ENCODE results near the gene IRAG1. TPM values are rescaled to one million over a fixed set of nuclear protein-coding genes. Genes with fewer than 3 reads are reported as not detected.

Gene IRAG1, protein sequence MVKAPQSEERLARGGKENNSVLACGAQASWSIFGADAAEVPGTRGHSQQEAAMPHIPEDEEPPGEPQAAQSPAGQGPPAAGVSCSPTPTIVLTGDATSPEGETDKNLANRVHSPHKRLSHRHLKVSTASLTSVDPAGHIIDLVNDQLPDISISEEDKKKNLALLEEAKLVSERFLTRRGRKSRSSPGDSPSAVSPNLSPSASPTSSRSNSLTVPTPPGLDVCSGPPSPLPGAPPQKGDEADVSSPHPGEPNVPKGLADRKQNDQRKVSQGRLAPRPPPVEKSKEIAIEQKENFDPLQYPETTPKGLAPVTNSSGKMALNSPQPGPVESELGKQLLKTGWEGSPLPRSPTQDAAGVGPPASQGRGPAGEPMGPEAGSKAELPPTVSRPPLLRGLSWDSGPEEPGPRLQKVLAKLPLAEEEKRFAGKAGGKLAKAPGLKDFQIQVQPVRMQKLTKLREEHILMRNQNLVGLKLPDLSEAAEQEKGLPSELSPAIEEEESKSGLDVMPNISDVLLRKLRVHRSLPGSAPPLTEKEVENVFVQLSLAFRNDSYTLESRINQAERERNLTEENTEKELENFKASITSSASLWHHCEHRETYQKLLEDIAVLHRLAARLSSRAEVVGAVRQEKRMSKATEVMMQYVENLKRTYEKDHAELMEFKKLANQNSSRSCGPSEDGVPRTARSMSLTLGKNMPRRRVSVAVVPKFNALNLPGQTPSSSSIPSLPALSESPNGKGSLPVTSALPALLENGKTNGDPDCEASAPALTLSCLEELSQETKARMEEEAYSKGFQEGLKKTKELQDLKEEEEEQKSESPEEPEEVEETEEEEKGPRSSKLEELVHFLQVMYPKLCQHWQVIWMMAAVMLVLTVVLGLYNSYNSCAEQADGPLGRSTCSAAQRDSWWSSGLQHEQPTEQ
- total RNA-seq: 10 to 100 TPM in 2 of 4 donors, 1 to 10 TPM in 2; 3.5 to 48.4 (median 9.9) TPM

DNA sequence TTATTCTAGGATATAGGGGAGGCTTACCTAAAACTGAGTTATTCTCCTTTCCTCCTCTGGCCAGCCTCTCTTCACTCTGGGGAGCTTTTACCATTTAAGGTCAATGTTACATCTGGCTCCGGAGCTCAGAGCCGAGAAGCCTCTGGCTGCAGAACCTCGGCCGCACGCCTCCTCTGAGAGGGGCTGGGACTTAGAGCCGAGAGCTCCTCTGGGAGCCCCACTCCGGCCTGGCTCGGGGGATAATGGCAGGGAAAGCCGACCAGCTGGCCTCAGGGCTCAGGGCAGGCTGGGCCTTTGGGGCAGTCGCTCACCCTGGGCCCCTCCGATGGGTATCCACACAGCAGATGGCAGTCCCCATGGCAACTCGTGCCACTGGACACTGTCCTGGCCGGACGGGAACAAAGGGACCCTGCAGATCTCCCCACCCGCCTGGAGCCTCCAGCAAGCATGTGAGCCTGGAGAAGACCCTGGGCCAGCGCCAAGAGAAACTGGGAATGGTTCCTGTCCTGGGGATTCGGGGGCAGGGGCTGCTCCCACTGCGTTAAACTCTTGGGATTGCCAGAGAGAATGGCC, at the start of gene IRAG1:
TSS of gene IRAG1 (minus strand) at position 247 of the 573 bp plus-strand sequence. CDS start at position 94, 153 bp downstream.
- peak within 1 kb of the TSS; percentile 76 to 90 (median 84) for H3K27ac ChIP-seq
- no peaks in the 10 kb centered on the region for H3K36me3 ChIP-seq
- intact Hi-C loops (cut with DNase I): no loop called here
- H3K27me3 ChIP-seq: no peaks in the 10 kb centered on the region
- DNase-seq: no peak
- peaks cover 0 to 34% (median 0%) of the 10 kb centered on the region in 3 donors for H3K4me1 ChIP-seq
- no peaks in the 10 kb centered on the region for H3K9me3 ChIP-seq
- WGBS, 2 donors: 47 to 79% methylated on average over 2 to 4 of the region's 18 CpGs
- peak within 1 kb of the TSS; percentile 23 to 61 (median 43) for H3K4me3 ChIP-seq
- TF ChIP-seq CTCF (IDR thresholded peaks at IDR 0.05) (no peak), POLR2A (IDR thresholded peaks at IDR 0.05) (peak in 2 of 4 donors; percentile 41 to 59)

DNA sequence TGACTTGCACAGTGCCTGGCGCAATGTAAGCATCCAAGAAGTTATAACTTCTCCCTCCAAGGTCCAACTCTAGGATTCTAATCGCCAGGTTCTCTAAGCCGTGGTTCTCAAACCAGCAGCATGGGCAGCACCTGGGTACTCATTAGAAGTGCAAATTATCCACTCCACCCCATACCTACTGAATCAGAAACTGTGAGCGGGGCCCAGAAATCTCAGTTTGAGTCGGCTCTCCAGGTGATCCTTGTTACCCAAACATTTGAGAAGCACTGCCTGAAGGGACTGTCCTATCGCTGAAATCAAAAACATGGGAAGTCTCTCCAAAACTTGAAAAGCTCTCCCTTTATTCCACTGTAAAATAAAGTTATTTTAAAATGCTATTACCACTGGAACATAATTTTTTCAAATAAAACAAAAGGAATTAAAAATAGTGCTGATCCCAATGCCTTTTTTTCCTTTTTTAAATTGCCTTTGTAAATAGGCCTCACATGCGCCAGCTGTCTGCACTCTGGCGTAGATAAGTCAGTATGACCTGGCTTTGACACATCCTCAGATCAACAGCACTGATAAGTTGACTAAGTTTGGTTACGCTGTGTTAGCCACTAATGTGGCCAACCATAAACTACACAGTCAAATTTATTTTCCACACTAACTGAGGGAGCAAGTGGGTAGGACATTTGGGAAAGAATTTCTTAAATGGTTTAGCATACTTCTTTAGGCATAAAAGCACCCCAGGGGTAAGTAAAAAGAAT, 49.1 kb upstream of the IRAG1 start:
- WGBS, 2 donors: 74 to 84% methylated on average over 9 of the region's 9 CpGs
- no peak overlapping the region for H3K4me3 ChIP-seq
- H3K9me3 ChIP-seq: no peaks in the 10 kb centered on the region
- no peak overlapping the region for H3K27ac ChIP-seq
- H3K4me1 ChIP-seq: no peaks in the 10 kb centered on the region
- intact Hi-C loops (cut with DNase I): no loop called here
- DNase-seq: no peak
- no peaks in the 10 kb centered on the region for H3K27me3 ChIP-seq
- TF ChIP-seq CTCF (IDR thresholded peaks at IDR 0.05): no peak
- no peak for TF ChIP-seq POLR2A (IDR thresholded peaks at IDR 0.05)
- H3K36me3 ChIP-seq: no peaks in the 10 kb centered on the region

GRCh38 chr11:10735481-10736475, 42.2 kb upstream of the IRAG1 start:
- peak; percentile 79 for DNase-seq
- H3K27me3 ChIP-seq: no peaks in the 10 kb centered on the region
- peak overlapping the region; percentile 70 to 84 (median 80) for H3K27ac ChIP-seq
- peaks cover 0 to 3% (median 0%) of the 10 kb centered on the region in 3 donors for H3K9me3 ChIP-seq
- peaks cover 2 to 32% (median 14%) of the 10 kb centered on the region in 3 donors for H3K4me1 ChIP-seq
- H3K4me3 ChIP-seq: peak overlapping the region; percentile 2 to 43 (median 28)
- H3K36me3 ChIP-seq: no peaks in the 10 kb centered on the region
- TF ChIP-seq POLR2A (IDR thresholded peaks at IDR 0.05) (no peak), CTCF (IDR thresholded peaks at IDR 0.05) (peak; percentile 95 to 100 (median 99))
- intact Hi-C loops (cut with DNase I): loop anchor here (5.0 kb wide), 1 partner anchor 328 kb away; no protein-coding TSS in a partner anchor
- 5 to 9% methylated on average over 11 to 21 of the region's 21 CpGs for WGBS, 2 donors

DNA sequence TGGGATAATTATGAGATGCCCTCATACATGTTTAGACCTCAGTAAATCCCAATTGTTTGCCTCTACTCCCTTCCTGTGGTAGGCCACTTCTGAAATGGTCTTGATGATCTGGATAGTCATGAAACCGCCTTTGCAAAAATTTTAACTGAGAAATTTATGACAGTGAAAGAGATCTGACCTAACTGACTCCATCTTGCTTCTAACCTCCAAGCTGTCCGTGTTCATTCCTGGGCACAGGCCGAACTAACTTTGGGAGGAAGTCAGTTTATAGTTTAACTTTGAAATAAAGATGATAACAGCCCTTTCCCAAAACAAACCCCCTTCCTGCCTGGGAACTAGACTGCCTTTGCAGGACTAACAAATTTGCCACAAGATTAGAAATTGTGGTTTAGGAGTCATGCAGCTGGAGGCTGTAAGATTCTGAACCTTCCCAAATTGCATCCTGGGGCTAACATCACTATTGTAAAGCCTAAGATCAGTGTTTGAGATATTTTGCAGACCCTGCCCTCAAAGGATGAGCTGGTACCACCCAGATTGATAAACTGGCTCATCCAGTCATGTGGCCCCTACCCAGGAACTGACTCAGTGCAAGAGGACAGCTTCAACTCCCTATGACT, 37.6 kb upstream of the IRAG1 start:
- Histone ChIP-seq H3K4me3 (no peak overlapping the region), H3K27me3 (no peaks in the 10 kb centered on the region), H3K36me3 (no peaks in the 10 kb centered on the region), H3K4me1 (peaks cover 10 to 46% (median 14%) of the 10 kb centered on the region in 3 donors), H3K27ac (no peak overlapping the region), H3K9me3 (peaks cover 0 to 3% (median 0%) of the 10 kb centered on the region in 3 donors)
- 87 to 96% methylated on average over 3 of the region's 3 CpGs for WGBS, 2 donors
- no peak for DNase-seq
- intact Hi-C loops (cut with DNase I): no loop called here
- TF ChIP-seq CTCF (IDR thresholded peaks at IDR 0.05) (no peak), POLR2A (IDR thresholded peaks at IDR 0.05) (no peak)
